Adrenal gland (tissue), 12 donors: ENCODE measurements around the gene SLC25A44. TPM values are rescaled to one million over a fixed set of nuclear protein-coding genes. Genes with fewer than 3 reads are reported as not detected.

Experiments
- DNase-seq, 7 donors: peaks; one replicate each; pipeline ENCODE4 v3.0.0-alpha.2; 2019 to 2020
- H3K27ac ChIP-seq, 5 donors: fragments of 200-600 bp; sonication (generic) in 4 of 5; 1 replicate in 3 of 5; 2 replicates in 2 of 5; pipeline versions ENCODE4 v1.5.1 to v1.8.0; 2016 to 2020; ENCODE audit warnings: mild to moderate bottlenecking in 1 of 5
- H3K27me3 ChIP-seq: fragments of 200-600 bp; 2 replicates; pipeline ENCODE4 v1.8.0; 2021
- H3K36me3 ChIP-seq, 2 donors: fragments of 200-600 bp; replicated peaks in 1 of 2; 1 replicate in 1 of 2; 2 replicates in 1 of 2; pipeline versions ENCODE4 v1.5.1 to v1.8.0; 2018 to 2022
- H3K4me1 ChIP-seq, 2 donors: fragments of 200-600 bp; replicated peaks in 1 of 2; 1 replicate in 1 of 2; 2 replicates in 1 of 2; pipeline versions ENCODE4 v1.5.1 to v1.8.0; 2018 to 2021
- H3K4me3 ChIP-seq, 4 donors: fragments of 200-600 bp; sonication (generic) in 3 of 4; one replicate each; pipeline ENCODE4 v1.5.1; 2016 to 2018
- H3K9me3 ChIP-seq, 3 donors: fragments of 200-600 bp; sonication (generic) in 1 of 3; replicated peaks in 1 of 3; 1 replicate in 2 of 3; 2 replicates in 1 of 3; pipeline versions ENCODE4 v1.5.1 to v1.8.0; 2016 to 2021
- POLR2A ChIP-seq, 2 donors: fragments of 450-650 bp; IDR thresholded peaks; one replicate each; pipeline ENCODE4 v1.6.1; 2017; ENCODE audit warnings: antibody characterized with exemption in 2 of 2, mild to moderate bottlenecking in 2 of 2, moderate library complexity in 1 of 2
- WGBS, 4 donors: extraction: QIAGEN DNeasy Blood & Tissue Kit in 2 of 4; methylation state at CpG; one replicate each; pipeline versions ENCODE4 v1.1.5 to v1.1.7; 2013 to 2017; 5-methylcytosine and 5-hydroxymethylcytosine counted together
- intact Hi-C, 2 donors: fragments of 100-400 bp; cut with DNase I; formaldehyde crosslinking; loops; one replicate each; pipeline versions ENCODE4 v1.14.1 to v1.15.0; 2022 to 2023
- polyA plus RNA-seq, 3 donors: library from polyadenylated mRNA; stranded (reverse); fragments of 200-250 nt in 2 of 3; fragments of 350-450 nt in 1 of 3; fragmentation: Illumina TruSeq in 1 of 3; extraction: RNeasy Lipid Tissue Mini Kit (QIAGEN cat#74804) in 1 of 3; gene quantifications; one replicate each; pipeline ENCODE4 v1.2.3, GENCODE V29; 2013 to 2014
- total RNA-seq, 9 donors: library from RNA; depleted of rRNA in 4 of 9; stranded (reverse); fragments of >200 nt in 4 of 9; fragments of 120-200 nt in 1 of 9; fragmentation: NEBNext Ultra II Directional in 1 of 9; extraction: Animal tissue kit (Norgen Biotek cat#: 25700) in 1 of 9; gene quantifications; one replicate each; pipeline versions ENCODE4 v1.1.0 to v1.2.4, GENCODE V29; 2013 to 2023
- TF ChIP-seq, protein P1 (sequence below), 6 experiments: fragments of 450-650 bp in 4 of 6; fragments of 200-600 bp in 2 of 6; sonication (generic) in 1 of 6; IDR thresholded peaks; 1 replicate in 5 of 6; 2 replicates in 1 of 6; pipeline versions ENCODE4 v1.5.1 to v1.8.0; 2016 to 2021; ENCODE audit warnings: antibody characterized with exemption in 6 of 6, mild to moderate bottlenecking in 2 of 6, moderate library complexity in 1 of 6
- donor health status: healthy with polysubstance abuse.
- donor health status: Bipolar disorder and iron deficiency.
- donor health status: DM: yes; HTN: yes; CAD: no.
- donor health status: DM: no; HTN: no; CAD: no.
- donor health status: DM: no; HTN: no; CAD: no.
- donor health status: DM: yes; HTN: yes; CAD: no.

The SLC25A44 gene
- total and polyA plus RNA-seq, 12 donors = 7.0 to 33.7 (median 16.2) TPM

DNA sequence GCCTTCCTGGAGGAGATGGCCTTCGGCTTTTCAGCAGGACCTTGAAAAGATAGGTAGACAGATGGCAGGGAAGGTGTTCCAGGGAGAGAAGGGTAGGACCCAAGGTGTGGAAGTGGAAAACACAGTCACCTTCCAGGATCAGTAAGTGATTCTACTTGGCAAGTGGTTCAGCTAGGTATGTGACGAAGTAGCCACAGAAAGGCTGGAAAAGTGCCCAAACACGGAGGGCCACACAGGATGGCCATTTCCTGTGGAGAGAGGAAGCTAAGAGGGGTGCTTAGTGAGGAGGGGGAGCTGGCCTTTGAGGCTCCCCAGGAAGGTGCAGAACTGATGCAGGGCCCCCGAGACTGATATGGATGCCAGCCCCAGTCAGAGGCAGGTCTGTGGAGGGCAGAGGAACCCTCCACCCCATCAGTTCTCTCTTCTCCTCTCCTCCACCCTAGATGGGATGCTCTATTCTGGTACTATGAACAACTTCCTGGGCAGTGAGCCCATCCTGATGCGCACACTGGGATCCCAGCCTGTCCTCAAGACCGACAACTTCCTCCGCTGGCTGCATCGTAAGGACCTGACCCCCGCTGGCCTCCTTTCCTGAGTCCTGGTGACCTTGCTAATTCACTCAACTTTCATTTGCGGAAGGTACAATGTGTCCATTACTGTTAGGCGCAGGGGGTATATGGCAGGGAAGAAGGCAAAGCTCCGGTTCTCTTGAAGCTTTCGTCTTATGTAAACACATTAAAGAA is 33.7 kb upstream of the SLC25A44 start:
- intact Hi-C loops = loop anchor here in 1 of 2 donors (10.0 kb wide), 1 partner anchor 155 kb away; no protein-coding TSS in a partner anchor
- Histone ChIP-seq H3K4me3 (peak overlapping the region in 1 of 4 donors; percentile 59), H3K27ac (peak overlapping the region in 4 of 5 donors; percentile 39 to 88 (median 69)), H3K36me3 (no peaks in the 10 kb centered on the region), H3K27me3 (no peaks in the 10 kb centered on the region), H3K4me1 (peaks cover 0 to 6% of the 10 kb centered on the region in 2 donors), H3K9me3 (no peaks in the 10 kb centered on the region)
- 63 to 73% (median 70%) methylated on average over 12 to 13 of the region's 13 CpGs for WGBS, 4 donors
- DNase-seq = peak in 4 of 7 donors; percentile 52 to 81 (median 62)
- no peak for TF ChIP-seq POLR2A (IDR thresholded peaks at IDR 0.05)
- TF ChIP-seq, protein P1, sequence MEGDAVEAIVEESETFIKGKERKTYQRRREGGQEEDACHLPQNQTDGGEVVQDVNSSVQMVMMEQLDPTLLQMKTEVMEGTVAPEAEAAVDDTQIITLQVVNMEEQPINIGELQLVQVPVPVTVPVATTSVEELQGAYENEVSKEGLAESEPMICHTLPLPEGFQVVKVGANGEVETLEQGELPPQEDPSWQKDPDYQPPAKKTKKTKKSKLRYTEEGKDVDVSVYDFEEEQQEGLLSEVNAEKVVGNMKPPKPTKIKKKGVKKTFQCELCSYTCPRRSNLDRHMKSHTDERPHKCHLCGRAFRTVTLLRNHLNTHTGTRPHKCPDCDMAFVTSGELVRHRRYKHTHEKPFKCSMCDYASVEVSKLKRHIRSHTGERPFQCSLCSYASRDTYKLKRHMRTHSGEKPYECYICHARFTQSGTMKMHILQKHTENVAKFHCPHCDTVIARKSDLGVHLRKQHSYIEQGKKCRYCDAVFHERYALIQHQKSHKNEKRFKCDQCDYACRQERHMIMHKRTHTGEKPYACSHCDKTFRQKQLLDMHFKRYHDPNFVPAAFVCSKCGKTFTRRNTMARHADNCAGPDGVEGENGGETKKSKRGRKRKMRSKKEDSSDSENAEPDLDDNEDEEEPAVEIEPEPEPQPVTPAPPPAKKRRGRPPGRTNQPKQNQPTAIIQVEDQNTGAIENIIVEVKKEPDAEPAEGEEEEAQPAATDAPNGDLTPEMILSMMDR (IDR thresholded peaks at IDR 0.05) = no peak

DNA sequence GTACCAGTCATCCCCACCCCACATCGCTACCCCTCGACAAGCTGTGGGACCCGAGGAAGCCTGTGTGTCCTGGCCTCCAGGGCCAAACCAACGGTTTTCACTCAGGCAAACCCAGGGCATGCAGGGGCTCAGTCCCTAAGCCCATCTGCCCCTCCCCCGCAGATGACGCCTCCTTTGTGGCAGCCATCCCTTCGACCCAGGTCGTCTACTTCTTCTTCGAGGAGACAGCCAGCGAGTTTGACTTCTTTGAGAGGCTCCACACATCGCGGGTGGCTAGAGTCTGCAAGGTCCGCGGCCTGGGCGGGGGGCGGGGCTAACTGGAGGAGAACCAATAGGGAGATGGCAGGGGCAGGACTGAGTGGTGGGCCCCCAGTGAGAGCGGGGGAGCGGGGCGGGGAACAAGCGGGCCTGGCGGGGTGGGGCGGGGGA is 33.1 kb upstream of the SLC25A44 start:
- peak; percentile 74 to 90 (median 86) for DNase-seq
- no peaks in the 10 kb centered on the region for H3K27me3 ChIP-seq
- H3K4me1 ChIP-seq = peaks cover 0 to 6% of the 10 kb centered on the region in 2 donors
- intact Hi-C loops = no loop called here
- 4 to 12% (median 8%) methylated on average over 6 to 22 of the region's 22 CpGs for WGBS, 4 donors
- no peaks in the 10 kb centered on the region for H3K9me3 ChIP-seq
- H3K36me3 ChIP-seq = no peaks in the 10 kb centered on the region
- TF ChIP-seq POLR2A (IDR thresholded peaks at IDR 0.05) = no peak
- TF ChIP-seq, protein P1 (IDR thresholded peaks at IDR 0.05) = no peak
- peak overlapping the region in 4 of 5 donors; percentile 39 to 88 (median 70) for H3K27ac ChIP-seq
- peak overlapping the region in 1 of 4 donors; percentile 59 for H3K4me3 ChIP-seq

DNA sequence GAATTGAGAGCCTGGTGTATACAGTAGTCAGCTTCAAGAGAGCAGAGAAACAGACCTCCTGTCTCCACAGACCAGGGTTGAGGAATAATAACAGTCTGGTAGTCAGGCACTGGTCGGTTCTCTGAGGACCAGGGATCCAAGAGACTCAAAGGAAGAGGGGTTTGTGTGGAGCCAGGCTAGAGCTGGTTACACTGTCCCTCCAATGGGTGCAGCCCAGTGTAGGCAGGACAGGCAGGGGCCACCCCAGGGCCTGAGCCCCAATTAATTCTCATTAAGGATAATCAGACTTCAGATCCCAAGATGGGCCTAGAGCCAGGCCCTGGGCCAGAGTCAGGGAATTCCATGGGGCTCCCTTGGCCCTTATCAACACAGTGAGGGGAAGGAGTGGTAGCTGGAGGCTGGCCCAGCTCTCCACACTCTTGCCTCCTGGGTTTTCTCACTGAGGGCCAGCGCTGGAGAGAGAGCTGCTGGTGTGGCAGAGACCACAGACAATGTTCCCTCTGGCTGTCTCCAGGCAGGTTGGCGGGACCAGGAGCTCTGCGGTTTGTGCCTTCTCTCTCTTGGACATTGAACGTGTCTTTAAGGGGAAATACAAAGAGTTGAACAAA is 31.4 kb upstream of the SLC25A44 start:
- no peak overlapping the region for H3K4me3 ChIP-seq
- H3K27ac ChIP-seq = peak overlapping the region in 2 of 5 donors; percentile 82 to 88
- TF ChIP-seq POLR2A (IDR thresholded peaks at IDR 0.05) = no peak
- TF ChIP-seq, protein P1 (IDR thresholded peaks at IDR 0.05) = no peak
- no peaks in the 10 kb centered on the region for H3K9me3 ChIP-seq
- no peaks in the 10 kb centered on the region for H3K36me3 ChIP-seq
- H3K4me1 ChIP-seq = peaks cover 0 to 6% of the 10 kb centered on the region in 2 donors
- DNase-seq = no peak
- no peaks in the 10 kb centered on the region for H3K27me3 ChIP-seq
- intact Hi-C loops = no loop called here
- WGBS, 4 donors = 85 to 97% (median 91%) methylated on average over 4 to 5 of the region's 5 CpGs

DNA sequence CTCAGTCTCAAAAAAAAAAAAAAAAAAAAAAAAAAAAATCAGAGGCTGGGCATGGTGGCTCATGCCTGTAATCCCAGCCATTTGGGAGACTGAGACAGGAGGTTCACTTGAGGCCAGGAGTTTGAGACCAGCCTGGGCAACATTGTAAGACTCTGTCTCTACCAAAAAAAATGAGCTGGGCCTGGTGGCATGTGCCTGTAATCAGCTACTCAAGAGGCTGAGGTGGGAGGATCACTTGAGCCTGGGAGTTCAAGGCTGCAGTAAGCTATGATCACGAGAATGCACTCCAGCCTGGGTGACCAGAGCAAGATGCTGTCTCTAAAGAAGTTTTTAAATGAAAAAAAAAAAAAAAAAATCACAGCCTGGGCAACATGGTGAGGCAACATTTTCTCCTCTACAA is 30.2 kb upstream of the SLC25A44 start:
- Histone ChIP-seq H3K36me3 (no peaks in the 10 kb centered on the region), H3K4me1 (peaks cover 0 to 6% of the 10 kb centered on the region in 2 donors), H3K27me3 (no peaks in the 10 kb centered on the region), H3K9me3 (no peaks in the 10 kb centered on the region), H3K27ac (no peak overlapping the region), H3K4me3 (no peak overlapping the region)
- intact Hi-C loops = no loop called here
- DNase-seq = no peak
- no peak for TF ChIP-seq POLR2A (IDR thresholded peaks at IDR 0.05)
- TF ChIP-seq, protein P1 (IDR thresholded peaks at IDR 0.05) = no peak
- 58 to 82% (median 80%) methylated on average over 1 of the region's 1 CpG for WGBS, 4 donors
